NCI-H526 (cell line): Measurements from ENCODE around the gene RPL10.
"Not testable (repeated sequence)": the region's sequence is repeated elsewhere in the genome, so short reads cannot be mapped to it uniquely, and the experiment has no call there.

ENCODE experiments used
- DNase-seq, 2 experiments: peaks; one replicate each; lab custom pipeline; 2025; lab: John Stamatoyannopoulos, UW

The RPL10 gene

GRCh38 chrX:154378059-154378798, 19.9 kb upstream of the RPL10 start:
- DNase-seq, result peak in 1 of 2 experiments; percentile 88

- peak; percentile 100 for DNase-seq
Observed at GRCh38 chrX:154378799-154379568, 19.2 kb upstream of the RPL10 start, which contains the start of gene EMD. Gene EMD (plus strand): TSS chrX:154379295. CDS start chrX:154379485, 190 bp downstream.

- DNase-seq, result peak in 1 of 2 experiments; percentile 62
Observed at GRCh38 chrX:154379569-154379951, 18.6 kb upstream of the RPL10 start.

GRCh38 chrX:154380153-154380552, 18.0 kb upstream of the RPL10 start:
- DNase-seq, result no peak

- no peak for DNase-seq
Observed at GRCh38 chrX:154380787-154381186, 17.4 kb upstream of the RPL10 start.

GRCh38 chrX:154381271-154381670, 16.9 kb upstream of the RPL10 start:
- no peak for DNase-seq

- no peak for DNase-seq
Observed at GRCh38 chrX:154382483-154383069, 15.6 kb upstream of the RPL10 start.

GRCh38 chrX:154383359-154384283, 14.6 kb upstream of the RPL10 start:
- no peak for DNase-seq

- no peak for DNase-seq
Observed at GRCh38 chrX:154384284-154384892, 13.8 kb upstream of the RPL10 start.

GRCh38 chrX:154388094-154388493, 10.1 kb upstream of the RPL10 start:
- not testable (repeated sequence) for DNase-seq

GRCh38 chrX:154388649-154389048, 9.5 kb upstream of the RPL10 start:
- not testable (repeated sequence) for DNase-seq

- not testable (repeated sequence) for DNase-seq
Observed at GRCh38 chrX:154389812-154390747, 8.1 kb upstream of the RPL10 start.

- DNase-seq, result not testable (repeated sequence)
Observed at GRCh38 chrX:154396363-154396762, 1.8 kb upstream of the RPL10 start.

- peak; percentile 63 to 93 for DNase-seq
Observed at GRCh38 chrX:154396973-154397887, 947 bp upstream of the RPL10 start.

GRCh38 chrX:154398668-154399526, 720 bp downstream of the RPL10 start:
- DNase-seq, result peak; percentile 81 to 95

GRCh38 chrX:154399527-154400368, 1.6 kb downstream of the RPL10 start:
- no peak for DNase-seq

- not testable (repeated sequence) for DNase-seq
Observed at GRCh38 chrX:154400369-154400817, 2.2 kb downstream of the RPL10 start.
